NOMO-1 (cell line): ENCODE measurements around the gene NBPF1.
"Not testable (repeated sequence)": the region's sequence is repeated elsewhere in the genome, so short reads cannot be mapped to it uniquely, and the experiment has no call there.

ENCODE experiments used
- DNase-seq, 2 experiments: peaks; one replicate each; lab custom pipeline; 2025; ENCODE audit not compliant: unreplicated experiment in 2 of 2; lab: John Stamatoyannopoulos, UW

NBPF1 gene

GRCh38 chr1:16642025-16642966 is 28.9 kb upstream of the NBPF1 start:
- DNase-seq, result not testable (repeated sequence)

GRCh38 chr1:16641159-16641975 is 28.0 kb upstream of the NBPF1 start:
- DNase-seq, result not testable (repeated sequence)

- DNase-seq, result not testable (repeated sequence)
These were observed 26.0 kb upstream of the NBPF1 start for GRCh38 chr1:16639091-16640031.

- not testable (repeated sequence) for DNase-seq
These were observed 24.8 kb upstream of the NBPF1 start for GRCh38 chr1:16637941-16638778.

- not testable (repeated sequence) for DNase-seq
These were observed 23.3 kb upstream of the NBPF1 start for GRCh38 chr1:16636551-16637195.

GRCh38 chr1:16635959-16636358 is 22.6 kb upstream of the NBPF1 start:
- not testable (repeated sequence) for DNase-seq

GRCh38 chr1:16633540-16634282 is 20.3 kb upstream of the NBPF1 start:
- not testable (repeated sequence) for DNase-seq

GRCh38 chr1:16632044-16632850 is 18.9 kb upstream of the NBPF1 start:
- DNase-seq, result not testable (repeated sequence)

GRCh38 chr1:16631248-16632043 is 18.1 kb upstream of the NBPF1 start:
- DNase-seq, result no peak

GRCh38 chr1:16630661-16631247 is 17.4 kb upstream of the NBPF1 start:
- DNase-seq, result no peak

- DNase-seq, result not testable (repeated sequence)
These were observed 16.7 kb upstream of the NBPF1 start for GRCh38 chr1:16629916-16630530.

- DNase-seq, result no peak
These were observed 15.2 kb upstream of the NBPF1 start for GRCh38 chr1:16628361-16629111.

- DNase-seq, result not testable (repeated sequence)
These were observed 13.1 kb upstream of the NBPF1 start for GRCh38 chr1:16626409-16626983.

- no peak for DNase-seq
These were observed 12.4 kb upstream of the NBPF1 start for GRCh38 chr1:16625497-16626408.
